ENCODE data around the gene ATL2.

Gene ATL2

DNA sequence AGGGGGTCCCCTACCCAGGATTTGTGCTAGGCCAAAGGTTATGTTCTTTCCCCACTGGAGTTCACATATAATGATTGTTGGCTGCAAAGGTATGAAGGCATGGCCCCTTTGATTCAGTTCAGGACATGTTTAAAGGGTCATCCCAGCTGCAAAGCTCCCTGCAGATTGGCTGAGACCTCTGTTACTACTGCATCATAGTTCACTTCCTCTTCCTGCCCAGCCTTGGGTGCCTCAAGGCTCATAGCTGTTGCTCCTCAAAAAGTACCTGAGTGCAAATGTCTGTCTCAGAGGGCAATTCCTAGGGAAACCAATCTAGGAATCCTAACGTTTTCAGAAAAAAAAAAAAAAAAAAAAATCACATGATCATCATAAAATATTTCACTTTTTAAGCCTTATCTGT is 125.1 kb downstream of the ATL2 start:
- TF ChIP-seq, protein P1, sequence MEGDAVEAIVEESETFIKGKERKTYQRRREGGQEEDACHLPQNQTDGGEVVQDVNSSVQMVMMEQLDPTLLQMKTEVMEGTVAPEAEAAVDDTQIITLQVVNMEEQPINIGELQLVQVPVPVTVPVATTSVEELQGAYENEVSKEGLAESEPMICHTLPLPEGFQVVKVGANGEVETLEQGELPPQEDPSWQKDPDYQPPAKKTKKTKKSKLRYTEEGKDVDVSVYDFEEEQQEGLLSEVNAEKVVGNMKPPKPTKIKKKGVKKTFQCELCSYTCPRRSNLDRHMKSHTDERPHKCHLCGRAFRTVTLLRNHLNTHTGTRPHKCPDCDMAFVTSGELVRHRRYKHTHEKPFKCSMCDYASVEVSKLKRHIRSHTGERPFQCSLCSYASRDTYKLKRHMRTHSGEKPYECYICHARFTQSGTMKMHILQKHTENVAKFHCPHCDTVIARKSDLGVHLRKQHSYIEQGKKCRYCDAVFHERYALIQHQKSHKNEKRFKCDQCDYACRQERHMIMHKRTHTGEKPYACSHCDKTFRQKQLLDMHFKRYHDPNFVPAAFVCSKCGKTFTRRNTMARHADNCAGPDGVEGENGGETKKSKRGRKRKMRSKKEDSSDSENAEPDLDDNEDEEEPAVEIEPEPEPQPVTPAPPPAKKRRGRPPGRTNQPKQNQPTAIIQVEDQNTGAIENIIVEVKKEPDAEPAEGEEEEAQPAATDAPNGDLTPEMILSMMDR (IDR thresholded peaks at IDR 0.05; ENCODE audit: control insufficient read depth, extremely low read depth, insufficient read depth), result no peak
- no peak overlapping the region for H3K4me3 ChIP-seq (ENCODE audit: low read depth, low read length)
- no peak for DNase-seq (ENCODE audit: low read depth)

- H3K4me3 ChIP-seq (ENCODE audit: low read depth, low read length), result no peak overlapping the region
- TF ChIP-seq, protein P1 (IDR thresholded peaks at IDR 0.05; ENCODE audit: control insufficient read depth, extremely low read depth, insufficient read depth), result no peak
- no peak for DNase-seq (ENCODE audit: low read depth)
Observed at GRCh38 chr2:38248707-38249106, 128.4 kb downstream of the ATL2 start.

GRCh38 chr2:38248255-38248654 is 128.8 kb downstream of the ATL2 start:
- TF ChIP-seq, protein P1 (IDR thresholded peaks at IDR 0.05; ENCODE audit: control insufficient read depth, extremely low read depth, insufficient read depth), result no peak
- H3K4me3 ChIP-seq (ENCODE audit: low read depth, low read length), result no peak overlapping the region
- no peak for DNase-seq (ENCODE audit: low read depth)

DNA sequence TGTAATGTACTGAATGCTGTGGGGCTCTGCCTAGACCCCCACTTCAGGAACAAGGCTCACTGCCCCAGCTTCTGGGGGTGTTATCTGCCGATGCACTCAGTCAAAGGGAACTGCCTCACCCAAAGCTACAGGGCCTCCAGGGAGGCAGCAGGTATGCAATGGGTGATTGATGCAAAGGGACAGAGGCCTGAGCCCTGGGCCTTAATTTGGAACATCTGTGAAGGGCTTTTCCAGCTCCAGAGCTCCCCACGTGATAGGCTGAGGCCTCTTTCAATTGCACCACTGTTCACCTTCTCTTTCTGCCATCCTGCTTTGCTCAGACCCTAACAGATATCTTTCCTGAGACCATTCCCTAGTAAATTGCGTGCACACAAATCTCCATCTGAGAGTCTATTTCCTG is 131.0 kb downstream of the ATL2 start:
- no peak for DNase-seq (ENCODE audit: low read depth)
- no peak overlapping the region for H3K4me3 ChIP-seq (ENCODE audit: low read depth, low read length)
- TF ChIP-seq, protein P1 (IDR thresholded peaks at IDR 0.05; ENCODE audit: control insufficient read depth, extremely low read depth, insufficient read depth), result no peak

GRCh38 chr2:38245114-38245641 is 131.9 kb downstream of the ATL2 start:
- TF ChIP-seq, protein P1 (IDR thresholded peaks at IDR 0.05; ENCODE audit: control insufficient read depth, extremely low read depth, insufficient read depth), result no peak
- peak; percentile 69 for DNase-seq (ENCODE audit: low read depth)
- H3K4me3 ChIP-seq (ENCODE audit: low read depth, low read length), result no peak overlapping the region

DNA sequence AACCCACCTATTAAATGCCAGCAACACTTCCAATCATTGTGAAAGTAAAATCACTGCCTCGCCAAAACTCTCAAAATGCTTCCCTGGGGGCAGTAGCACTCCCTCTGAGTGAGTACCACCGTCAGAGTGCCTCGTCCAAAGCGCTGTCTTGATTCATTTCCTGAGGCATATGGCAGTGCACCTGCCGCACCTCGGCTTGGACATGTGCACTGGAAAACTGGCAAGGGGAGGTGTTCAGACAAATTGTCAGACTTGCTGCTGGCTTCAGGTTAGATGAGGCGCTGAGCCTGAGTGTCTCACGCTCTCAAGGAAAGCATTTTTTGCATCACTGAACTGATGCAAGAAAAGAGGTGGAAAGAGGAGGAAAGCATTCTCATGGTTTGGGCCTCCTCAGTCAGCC is 132.8 kb downstream of the ATL2 start:
- TF ChIP-seq, protein P1 (IDR thresholded peaks at IDR 0.05; ENCODE audit: control insufficient read depth, extremely low read depth, insufficient read depth), result no peak
- DNase-seq (ENCODE audit: low read depth), result no peak

More for the DNA sequence above, 132.8 kb downstream of the ATL2 start:
- no peak overlapping the region for H3K4me3 ChIP-seq (ENCODE audit: low read depth, low read length)
